ENCODE results near the gene C17orf113.

DNA sequence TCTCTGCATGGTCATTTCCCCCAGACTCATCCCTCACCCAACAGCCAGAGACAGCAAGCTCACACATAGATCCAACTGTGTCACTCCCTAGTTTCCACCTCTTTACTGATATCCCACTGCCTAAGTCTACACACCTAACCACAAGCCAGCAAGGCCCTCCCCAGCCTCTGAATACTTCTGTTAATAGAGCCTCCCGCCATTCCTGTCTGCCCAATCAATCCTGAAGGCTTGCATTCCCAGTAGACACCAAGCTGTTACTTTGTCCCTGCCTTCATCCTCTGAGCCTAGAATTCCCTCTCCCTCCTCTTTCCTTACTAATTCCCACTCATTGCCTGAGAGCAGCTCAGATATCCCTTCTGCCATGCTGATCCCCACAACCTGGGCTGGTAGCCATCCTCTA is 4.7 kb downstream of the C17orf113 start:
- TF ChIP-seq POLR2AphosphoS5 (IDR thresholded peaks at IDR 0.05) = no peak
- TF ChIP-seq, protein P1, sequence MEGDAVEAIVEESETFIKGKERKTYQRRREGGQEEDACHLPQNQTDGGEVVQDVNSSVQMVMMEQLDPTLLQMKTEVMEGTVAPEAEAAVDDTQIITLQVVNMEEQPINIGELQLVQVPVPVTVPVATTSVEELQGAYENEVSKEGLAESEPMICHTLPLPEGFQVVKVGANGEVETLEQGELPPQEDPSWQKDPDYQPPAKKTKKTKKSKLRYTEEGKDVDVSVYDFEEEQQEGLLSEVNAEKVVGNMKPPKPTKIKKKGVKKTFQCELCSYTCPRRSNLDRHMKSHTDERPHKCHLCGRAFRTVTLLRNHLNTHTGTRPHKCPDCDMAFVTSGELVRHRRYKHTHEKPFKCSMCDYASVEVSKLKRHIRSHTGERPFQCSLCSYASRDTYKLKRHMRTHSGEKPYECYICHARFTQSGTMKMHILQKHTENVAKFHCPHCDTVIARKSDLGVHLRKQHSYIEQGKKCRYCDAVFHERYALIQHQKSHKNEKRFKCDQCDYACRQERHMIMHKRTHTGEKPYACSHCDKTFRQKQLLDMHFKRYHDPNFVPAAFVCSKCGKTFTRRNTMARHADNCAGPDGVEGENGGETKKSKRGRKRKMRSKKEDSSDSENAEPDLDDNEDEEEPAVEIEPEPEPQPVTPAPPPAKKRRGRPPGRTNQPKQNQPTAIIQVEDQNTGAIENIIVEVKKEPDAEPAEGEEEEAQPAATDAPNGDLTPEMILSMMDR (IDR thresholded peaks at IDR 0.05) = no peak
